Measurements from ENCODE around the gene ZEB2. TPM values are rescaled to one million over a fixed set of nuclear protein-coding genes. Genes with fewer than 3 reads are reported as not detected.

Gene ZEB2
- total and polyA plus RNA-seq, 2 donors (not counting 3 experiments of a cell fraction or from before 2014, with no cell fraction given): 17.9 to 49.6 TPM

DNA sequence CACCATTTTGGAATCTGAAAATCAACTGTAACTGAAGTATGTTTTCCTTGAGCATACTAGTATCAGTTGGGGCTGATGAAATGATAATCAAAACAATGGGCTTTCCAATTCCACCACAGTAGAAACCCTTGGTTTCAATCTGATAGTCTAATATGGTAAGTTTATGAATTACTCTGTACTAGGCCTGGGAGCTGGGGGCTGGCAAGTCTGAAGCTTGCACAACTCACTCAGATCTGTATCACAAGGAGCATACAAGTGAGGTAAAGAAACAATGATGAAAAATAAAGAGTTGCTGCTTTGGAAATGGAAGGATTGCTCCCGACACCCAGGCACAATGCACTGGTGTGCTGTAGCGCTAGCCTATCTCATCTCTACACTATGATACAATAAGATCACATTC is 19.4 kb downstream of the ZEB2 start:
- no peaks in the 10 kb centered on the region for H3K27me3 ChIP-seq (ENCODE audit: control insufficient read depth in 2 of 2, insufficient read depth in 2 of 2, low read length in 2 of 2)
- H3K79me2 ChIP-seq (ENCODE audit: control insufficient read depth, insufficient read depth, low read length): peaks cover 32% of the 10 kb centered on the region
- H3K4me2 ChIP-seq (ENCODE audit: insufficient read depth, low read length): no peak overlapping the region
- no TSS peak for BruUV-seq (replicated peaks)
- FAIRE-seq (no peak), DNase-seq (ENCODE audit: low read depth, low spot score) (no peak)
- no peaks in the 10 kb centered on the region for H3K4me1 ChIP-seq (ENCODE audit: control insufficient read depth, extremely low read depth, insufficient read depth, low read length)
- H3K9me3 ChIP-seq (replicated peaks; ENCODE audit: control insufficient read depth, insufficient read depth, low read length): no peaks in the 10 kb centered on the region
- H4K20me1 ChIP-seq (replicated peaks; ENCODE audit: control insufficient read depth, extremely low read depth, insufficient read depth, low read length): no peaks in the 10 kb centered on the region
- dilution Hi-C loops (cut with MboI; ENCODE audit: extremely low pct_ligation_motif_present, low sequenced_read_pairs): loop anchor here (25.0 kb wide), 1 partner anchor 138 kb away; no protein-coding TSS in a partner anchor
- no peak overlapping the region for H3K4me3 ChIP-seq (replicated peaks in 1 of 3; ENCODE audit: insufficient read depth in 1 of 3, low read depth in 1 of 3, low read length in 3 of 3)
- H3K27ac ChIP-seq (ENCODE audit: insufficient read depth, low read depth, low read length): no peak overlapping the region
- TF ChIP-seq FOS (IDR thresholded peaks at IDR 0.05; ENCODE audit: borderline replicate concordance, insufficient read depth, low read length): no peak
- TF ChIP-seq POLR2A (IDR thresholded peaks at IDR 0.05; ENCODE audit: low read depth, low read length): no peak
- TF ChIP-seq, protein P1, sequence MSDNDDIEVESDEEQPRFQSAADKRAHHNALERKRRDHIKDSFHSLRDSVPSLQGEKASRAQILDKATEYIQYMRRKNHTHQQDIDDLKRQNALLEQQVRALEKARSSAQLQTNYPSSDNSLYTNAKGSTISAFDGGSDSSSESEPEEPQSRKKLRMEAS (IDR thresholded peaks at IDR 0.05; ENCODE audit: insufficient read depth, insufficient read length): no peak
- no peak for TF ChIP-seq JUN (IDR thresholded peaks at IDR 0.05; ENCODE audit: borderline replicate concordance, insufficient read depth, insufficient read length, low read depth)
- TF ChIP-seq MYC (IDR thresholded peaks at IDR 0.05; ENCODE audit: low read depth, low read length): no peak
- TF ChIP-seq CTCF (IDR thresholded peaks at IDR 0.05; ENCODE audit: extremely low read depth in 1 of 2, insufficient read depth in 1 of 2, low read depth in 1 of 2, low read length in 2 of 2): no peak
- TF ChIP-seq POLR2AphosphoS5 (IDR thresholded peaks at IDR 0.05; ENCODE audit: insufficient read depth, low read depth, low read length): no peak
- no peak for TF ChIP-seq GATA2 (IDR thresholded peaks at IDR 0.05; ENCODE audit: insufficient read depth, insufficient read length, low read depth, low read length)
- TF ChIP-seq EZH2 (IDR thresholded peaks at IDR 0.05; ENCODE audit: borderline replicate concordance, low read depth, low read length, severe bottlenecking): no peak
- no peak overlapping the region for H2AFZ ChIP-seq (ENCODE audit: low read depth, low read length)
- CTCF ChIA-PET: interaction anchor here (0.9 kb wide), 1 partner anchor 24 kb away, joined by 4 read pairs; no protein-coding TSS in a partner anchor
- no peaks in the 10 kb centered on the region for H3K9me1 ChIP-seq (replicated peaks; ENCODE audit: control insufficient read depth, extremely low read depth, insufficient read depth, low read length)
- H3K36me3 ChIP-seq (ENCODE audit: control insufficient read depth in 2 of 2, extremely low read depth in 1 of 2, insufficient read depth in 2 of 2, low read length in 2 of 2): peaks cover 0 to 5% of the 10 kb centered on the region in 2 experiments
- POLR2A ChIA-PET: interaction anchor here (0.6 kb wide), 1 partner anchor 614 kb away, joined by 3 read pairs; no protein-coding TSS in a partner anchor
- H3K9ac ChIP-seq (replicated peaks; ENCODE audit: extremely low read depth, insufficient read depth, low read length): no peak overlapping the region
- intact Hi-C loops (cut with micrococcal nuclease): no loop called here

Measured in endothelial cell of umbilical vein (primary cell).